Spinal cord (tissue), 10 donors: Measurements from ENCODE around the gene HPSE2. TPM values are rescaled to one million over a fixed set of nuclear protein-coding genes. Genes with fewer than 3 reads are reported as not detected.

Experiments
- DNase-seq, 6 donors: peaks; one replicate each; pipeline versions ENCODE4 v3.0.0 to v3.0.0-alpha.2; 2013 to 2015; ENCODE audit warnings: low spot score in 6 of 6, low read depth in 4 of 6
- H3K27ac ChIP-seq: one replicate; pipeline ENCODE4 v1.5.1; 2013; ENCODE audit warnings: low read depth, low read length, control low read depth
- H3K27me3 ChIP-seq: one replicate; pipeline ENCODE4 v1.6.1; 2013; ENCODE audit warnings: low read length; ENCODE audit not compliant: control insufficient read depth, insufficient read depth
- H3K36me3 ChIP-seq: one replicate; pipeline ENCODE4 v1.6.1; 2013; ENCODE audit warnings: low read length; ENCODE audit not compliant: control insufficient read depth, insufficient read depth
- H3K4me1 ChIP-seq: one replicate; pipeline ENCODE4 v1.6.1; 2013; ENCODE audit warnings: low read length; ENCODE audit not compliant: control insufficient read depth, insufficient read depth
- H3K4me3 ChIP-seq: one replicate; pipeline ENCODE4 v1.5.1; 2013; ENCODE audit warnings: low read depth, low read length, control low read depth
- H3K9me3 ChIP-seq: one replicate; pipeline ENCODE4 v1.6.1; 2013; ENCODE audit warnings: low read length; ENCODE audit not compliant: control insufficient read depth, insufficient read depth
- WGBS: methylation state at CpG from one replicate; pipeline ENCODE4 v1.1.5; 2013; ENCODE audit warnings: missing lambda C conversion rate; ENCODE audit not compliant: insufficient coverage; 5-methylcytosine and 5-hydroxymethylcytosine counted together
- polyA plus RNA-seq, 2 donors: library from polyadenylated mRNA; unstranded; fragments of 120-200 nt; gene quantifications; one replicate each; pipeline ENCODE4 v1.2.1, GENCODE V29; 2013; ENCODE audit not compliant: insufficient read length in 2 of 2
- total RNA-seq, 2 donors: library from RNA; depleted of rRNA in 1 of 2; stranded (reverse); fragments of 120-200 nt in 1 of 2; fragments of >200 nt in 1 of 2; gene quantifications; one replicate each; pipeline versions ENCODE4 v1.2.3 to v1.2.4, GENCODE V29; 2013 to 2014
- donor health status: healthy.

Gene HPSE2
- total and polyA plus RNA-seq, 4 donors, result 0.28 to 1.1 (median 0.93) TPM

- H3K9me3 ChIP-seq, result no peaks in the 10 kb centered on the region
- H3K4me1 ChIP-seq, result peaks cover 10% of the 10 kb centered on the region
- DNase-seq, result no peak
- no peak overlapping the region for H3K4me3 ChIP-seq
- no peaks in the 10 kb centered on the region for H3K27me3 ChIP-seq
- 88% methylated on average over 15 of the region's 17 CpGs for WGBS
- peaks cover 65% of the 10 kb centered on the region for H3K36me3 ChIP-seq
- H3K27ac ChIP-seq, result no peak overlapping the region
These were observed 816.0 kb downstream of the HPSE2 start for GRCh38 chr10:98419469-98420261.

GRCh38 chr10:98418665-98419468 is 816.8 kb downstream of the HPSE2 start:
- no peaks in the 10 kb centered on the region for H3K27me3 ChIP-seq
- peaks cover 59% of the 10 kb centered on the region for H3K36me3 ChIP-seq
- H3K27ac ChIP-seq, result no peak overlapping the region
- H3K9me3 ChIP-seq, result no peaks in the 10 kb centered on the region
- WGBS, result 93% methylated on average over 18 of the region's 18 CpGs
- no peak overlapping the region for H3K4me3 ChIP-seq
- H3K4me1 ChIP-seq, result peaks cover 17% of the 10 kb centered on the region
- DNase-seq, result no peak

- Histone ChIP-seq H3K36me3 (peaks cover 52% of the 10 kb centered on the region), H3K9me3 (no peaks in the 10 kb centered on the region), H3K4me3 (no peak overlapping the region), H3K27ac (no peak overlapping the region), H3K27me3 (no peaks in the 10 kb centered on the region), H3K4me1 (peaks cover 17% of the 10 kb centered on the region)
- no peak for DNase-seq
- 98% methylated on average over 19 of the region's 21 CpGs for WGBS
These were observed 817.5 kb downstream of the HPSE2 start for GRCh38 chr10:98417973-98418664.

GRCh38 chr10:98417481-98417959 is 818.1 kb downstream of the HPSE2 start:
- H3K27ac ChIP-seq, result no peak overlapping the region

GRCh38 chr10:98416606-98417388 is 818.9 kb downstream of the HPSE2 start:
- Histone ChIP-seq H3K27me3 (no peaks in the 10 kb centered on the region), H3K36me3 (peaks cover 49% of the 10 kb centered on the region), H3K9me3 (no peaks in the 10 kb centered on the region), H3K27ac (no peak overlapping the region), H3K4me3 (no peak overlapping the region), H3K4me1 (peaks cover 17% of the 10 kb centered on the region)
- WGBS, result 96% methylated on average over 12 of the region's 18 CpGs
- no peak for DNase-seq

More at GRCh38 chr10:98417481-98417959, 818.1 kb downstream of the HPSE2 start:
- H3K9me3 ChIP-seq, result no peaks in the 10 kb centered on the region
- 94% methylated on average over 19 of the region's 19 CpGs for WGBS
- no peaks in the 10 kb centered on the region for H3K27me3 ChIP-seq
- H3K4me1 ChIP-seq, result peaks cover 17% of the 10 kb centered on the region
- peaks cover 52% of the 10 kb centered on the region for H3K36me3 ChIP-seq
- H3K4me3 ChIP-seq, result no peak overlapping the region
- DNase-seq, result no peak

GRCh38 chr10:98415731-98416119 is 819.9 kb downstream of the HPSE2 start:
- peak in 1 of 6 donors; percentile 53 for DNase-seq
- peaks cover 46% of the 10 kb centered on the region for H3K36me3 ChIP-seq
- H3K27ac ChIP-seq, result peak overlapping the region; percentile 49
- peaks cover 17% of the 10 kb centered on the region for H3K4me1 ChIP-seq
- 50% methylated on average over 4 of the region's 8 CpGs for WGBS
- H3K4me3 ChIP-seq, result no peak overlapping the region
- no peaks in the 10 kb centered on the region for H3K27me3 ChIP-seq
- no peaks in the 10 kb centered on the region for H3K9me3 ChIP-seq

- Histone ChIP-seq H3K4me1 (peaks cover 17% of the 10 kb centered on the region), H3K9me3 (no peaks in the 10 kb centered on the region), H3K27me3 (no peaks in the 10 kb centered on the region), H3K27ac (peak within 1 kb of the TSS; percentile 49), H3K4me3 (peak within 1 kb of the TSS; percentile 56), H3K36me3 (peaks cover 44% of the 10 kb centered on the region)
- WGBS, result 29% methylated on average over 22 of the region's 25 CpGs
- peak; percentile 31 to 91 (median 58) for DNase-seq
These were observed 820.5 kb downstream of the HPSE2 start, which contains the start of gene PYROXD2 for GRCh38 chr10:98414932-98415730. TSS of gene PYROXD2 (minus strand) at chr10:98415182. CDS start at chr10:98415135, 47 bp downstream.

- Histone ChIP-seq H3K27me3 (no peaks in the 10 kb centered on the region), H3K4me3 (peak overlapping the region; percentile 56), H3K27ac (peak overlapping the region; percentile 49), H3K9me3 (no peaks in the 10 kb centered on the region), H3K4me1 (peaks cover 17% of the 10 kb centered on the region), H3K36me3 (peaks cover 39% of the 10 kb centered on the region)
- DNase-seq, result no peak
- WGBS, result 27% methylated on average over 2 of the region's 3 CpGs
These were observed 821.1 kb downstream of the HPSE2 start for GRCh38 chr10:98414578-98414931.
